HG03097 (cell line): ENCODE measurements around the gene GRIK4.

Experiments used
- ATAC-seq: cut with Tn5 transposase; IDR thresholded peaks from one replicate; pipeline ENCODE4 v1.9.1; 2021; ENCODE audit not compliant: unreplicated experiment, low FRiP score

Gene GRIK4

DNA sequence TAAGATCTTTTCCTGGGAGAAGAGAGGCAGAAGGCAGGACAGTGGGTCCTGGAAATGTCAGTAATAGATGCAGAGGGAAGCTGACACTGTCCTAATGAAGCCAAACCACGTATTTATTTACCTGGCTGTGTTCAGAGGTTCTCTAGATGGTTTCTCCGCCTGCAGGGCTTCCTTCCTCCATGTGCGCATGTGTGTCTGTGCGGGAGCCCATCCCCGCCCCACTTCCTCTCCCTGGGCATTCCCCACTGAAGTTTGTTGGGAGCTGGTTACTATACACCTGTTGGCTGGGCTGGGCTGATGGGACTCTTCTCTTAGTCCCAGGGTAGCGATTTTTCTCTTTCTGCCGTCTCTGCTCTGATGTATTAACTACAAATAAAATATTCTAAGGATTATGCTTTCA, 307.5 kb downstream of the GRIK4 start:
- ATAC-seq: no peak

DNA sequence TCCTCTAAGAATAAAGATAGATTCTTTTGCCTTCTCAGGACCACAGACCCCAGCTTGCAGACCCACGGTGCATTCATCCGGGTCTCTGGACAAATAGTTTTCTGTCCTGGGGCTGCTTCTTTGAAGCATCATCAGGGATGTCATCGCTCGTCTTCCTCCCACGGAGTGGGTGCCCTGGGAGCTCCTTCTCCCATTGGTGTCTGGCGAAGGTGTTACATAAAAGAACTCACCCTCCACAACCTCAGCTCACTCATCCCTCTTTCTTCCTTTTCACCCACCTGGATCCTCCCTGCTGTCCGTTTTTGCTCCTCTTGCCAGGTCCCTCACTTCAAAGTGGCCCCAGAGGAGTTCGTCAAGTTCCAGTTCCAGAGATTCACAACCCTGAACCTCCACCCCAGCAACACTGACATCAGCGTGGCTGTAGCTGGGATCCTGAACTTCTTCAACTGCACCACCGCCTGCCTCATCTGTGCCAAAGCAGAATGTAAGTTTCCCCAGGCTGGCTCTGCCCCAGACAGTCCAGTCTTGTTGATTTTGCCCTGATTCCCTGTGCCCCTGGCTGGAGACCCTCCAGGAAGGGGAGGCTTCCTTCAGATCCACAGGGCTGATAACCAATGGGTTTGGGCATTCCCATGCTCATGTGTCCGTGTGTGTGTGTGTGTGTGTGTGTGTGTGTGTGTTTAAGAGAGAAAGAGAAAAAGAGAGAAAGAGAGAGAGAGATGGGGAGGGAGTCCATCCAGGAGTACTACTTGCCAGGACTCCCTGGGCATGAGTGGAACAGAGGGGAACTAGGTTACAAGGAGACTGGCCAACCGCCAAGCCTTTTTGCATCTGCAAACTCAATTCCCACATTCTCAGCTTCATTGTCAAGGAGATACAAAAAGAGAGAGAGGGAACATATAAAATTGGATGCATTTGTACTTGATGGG, 308.2 kb downstream of the GRIK4 start:
- no peak for ATAC-seq

GRCh38 chr11:120823159-120823558, 311.6 kb downstream of the GRIK4 start:
- ATAC-seq: no peak

GRCh38 chr11:120824242-120824641, 312.7 kb downstream of the GRIK4 start:
- no peak for ATAC-seq

- ATAC-seq: no peak
These were observed 315.6 kb downstream of the GRIK4 start for GRCh38 chr11:120827198-120827597.

GRCh38 chr11:120827820-120828219, 316.3 kb downstream of the GRIK4 start:
- no peak for ATAC-seq

DNA sequence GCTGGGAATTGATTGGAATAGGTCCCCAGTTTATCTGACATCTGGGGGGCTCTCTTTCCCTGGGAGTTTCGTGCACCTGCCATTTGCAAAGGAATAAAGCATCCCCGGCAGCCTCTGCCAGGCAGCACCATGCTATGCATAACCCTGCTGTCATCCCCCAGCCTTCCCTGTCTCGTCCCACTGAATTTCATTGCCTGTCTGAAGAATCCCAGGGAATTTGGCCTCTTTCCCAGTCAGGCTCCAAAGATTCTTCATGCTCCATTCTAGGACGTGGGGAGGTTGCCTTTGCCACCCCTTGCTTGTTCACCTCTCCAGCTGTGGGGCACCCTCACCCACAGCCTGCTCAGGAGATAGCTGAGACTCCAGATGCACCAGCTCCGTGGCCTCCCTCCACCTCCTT, 317.3 kb downstream of the GRIK4 start:
- no peak for ATAC-seq

DNA sequence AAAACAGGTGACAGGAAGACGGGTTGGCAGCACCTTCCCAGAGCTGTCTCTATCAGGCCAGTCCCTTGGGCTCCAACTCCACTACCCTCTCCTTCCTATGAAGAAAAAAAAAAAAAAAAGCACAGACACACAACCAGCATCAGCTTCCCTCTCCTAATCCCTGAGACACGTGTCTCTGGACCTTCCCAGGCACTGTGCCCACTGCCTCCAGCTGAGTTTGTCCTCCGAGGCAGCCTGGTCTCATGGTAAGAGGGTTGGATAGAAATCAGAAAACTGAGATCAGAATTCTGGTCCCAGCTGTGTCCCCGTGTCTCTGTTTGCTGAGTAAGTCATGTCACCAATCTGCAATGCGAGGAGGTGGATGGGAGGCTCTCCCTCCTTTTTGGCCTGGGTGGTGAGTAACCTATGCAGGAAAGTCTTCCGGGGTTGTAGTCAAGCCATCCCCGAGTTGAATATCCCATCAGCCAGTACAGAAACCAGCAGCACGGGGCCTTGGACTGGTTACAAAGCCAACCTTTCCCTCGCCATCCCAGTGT, 318.6 kb downstream of the GRIK4 start:
- no peak for ATAC-seq

GRCh38 chr11:120832481-120833238, 321.1 kb downstream of the GRIK4 start:
- ATAC-seq: no peak

DNA sequence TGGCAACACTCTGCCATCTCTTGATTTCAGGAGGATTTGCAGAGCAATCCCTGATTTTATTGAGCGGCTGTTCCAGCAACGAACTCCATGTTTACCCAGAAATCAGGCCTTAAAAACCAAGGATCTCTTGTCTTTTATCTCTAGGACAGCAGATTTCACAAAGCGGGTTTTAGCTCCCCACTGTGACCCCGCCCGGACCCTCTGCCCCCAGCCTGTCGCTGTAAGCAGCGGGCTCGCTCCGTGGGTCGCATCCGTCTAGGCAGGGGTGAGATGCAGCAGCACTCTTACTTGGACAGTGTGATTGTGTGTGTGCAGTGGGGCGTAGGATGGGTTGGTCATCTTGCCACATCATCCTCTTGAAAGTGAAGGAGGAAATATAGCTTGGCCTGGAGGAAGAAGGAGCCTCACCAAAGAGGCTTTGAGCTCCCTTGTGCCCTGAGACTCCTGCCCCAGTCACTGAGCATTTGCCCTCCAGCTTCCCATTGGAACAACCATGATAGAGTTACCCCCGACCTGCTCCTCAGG, 323.2 kb downstream of the GRIK4 start:
- ATAC-seq: no peak

DNA sequence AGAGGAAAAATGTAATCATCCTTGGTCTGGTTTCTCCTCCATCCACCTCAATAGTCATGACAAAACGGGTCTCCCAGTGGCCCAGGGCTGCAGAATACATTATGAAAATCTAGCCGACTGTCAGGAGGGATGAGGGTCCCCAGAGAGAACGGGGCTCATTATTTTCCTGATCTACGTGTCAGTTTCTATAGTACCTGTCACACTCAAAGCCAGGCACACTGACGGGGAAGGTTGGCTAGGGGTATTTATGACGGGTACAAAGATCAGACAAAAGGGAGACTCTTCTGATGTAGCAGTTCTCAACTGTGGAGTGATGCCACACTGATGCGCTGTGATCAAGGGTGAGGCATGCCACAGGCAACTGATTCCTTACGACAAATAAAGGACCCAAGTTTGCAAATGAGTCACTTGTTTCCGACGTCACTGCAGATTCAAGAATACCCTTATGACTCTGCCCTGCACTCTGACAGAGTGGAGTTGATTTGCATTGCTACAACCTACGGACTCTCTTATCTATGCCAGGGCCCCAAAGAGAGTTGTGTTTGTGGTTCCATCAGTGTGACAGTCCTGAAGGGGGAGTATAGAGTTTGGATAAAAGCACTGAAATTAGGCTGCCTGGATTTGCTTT, 324.2 kb downstream of the GRIK4 start:
- ATAC-seq: no peak

DNA sequence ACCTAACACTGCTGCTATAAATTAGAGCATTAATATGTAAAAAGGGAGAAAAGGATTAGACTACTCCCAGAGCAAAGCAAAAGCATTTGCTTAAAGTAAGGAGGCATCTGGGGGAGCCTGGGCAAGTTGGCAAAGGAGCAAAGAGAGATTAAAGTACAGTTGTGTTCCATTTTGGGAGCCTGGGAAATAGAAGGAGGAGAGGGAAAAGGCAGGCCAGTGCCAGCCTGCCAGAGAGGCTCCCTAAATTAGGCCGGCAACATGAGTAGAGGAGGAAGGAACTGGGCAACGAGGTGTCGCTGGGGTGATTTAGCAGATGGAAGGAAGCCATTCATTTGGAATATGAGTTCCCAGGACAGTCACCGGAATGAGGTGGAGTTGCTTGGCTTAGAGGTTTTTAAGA, 326.1 kb downstream of the GRIK4 start:
- ATAC-seq: no peak

DNA sequence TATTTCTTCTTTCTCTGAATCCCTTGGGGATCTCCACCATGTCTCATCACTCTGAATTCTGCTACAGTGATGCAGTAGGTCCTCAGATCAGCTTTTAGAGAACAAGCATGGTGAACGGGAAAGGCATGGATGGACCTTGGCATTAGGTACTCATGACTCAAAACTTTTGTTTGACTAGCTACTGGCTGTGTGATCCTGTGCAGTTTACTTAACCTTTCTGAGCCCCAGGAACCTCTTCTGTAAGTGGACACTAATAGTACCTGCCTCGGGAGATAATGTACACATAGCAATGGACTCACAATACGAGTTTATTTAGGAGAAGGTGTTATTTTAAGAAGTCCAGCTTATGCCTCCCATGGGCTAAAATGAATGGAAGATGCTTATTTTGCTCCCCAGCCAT, 327.7 kb downstream of the GRIK4 start:
- no peak for ATAC-seq

GRCh38 chr11:120839846-120840402, 328.4 kb downstream of the GRIK4 start:
- no peak for ATAC-seq

DNA sequence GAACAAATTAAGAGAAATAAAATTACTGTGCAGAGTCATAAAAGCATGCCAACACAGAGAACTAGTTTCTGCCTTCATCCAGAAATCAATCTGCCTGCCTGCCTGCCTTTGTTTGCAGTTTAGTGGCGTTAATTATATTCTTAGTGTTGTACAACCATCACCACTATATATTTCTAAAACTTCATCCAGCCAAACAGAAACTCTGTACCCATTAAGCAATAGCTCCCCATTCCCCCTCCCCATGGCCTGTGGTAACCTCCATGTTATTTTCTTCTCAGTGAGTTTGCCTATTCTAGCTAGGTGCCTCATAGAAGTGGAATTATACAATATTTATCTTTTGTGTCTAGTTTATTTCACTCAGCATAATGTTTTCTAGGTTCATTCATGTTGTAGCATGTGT, 329.1 kb downstream of the GRIK4 start:
- no peak for ATAC-seq

GRCh38 chr11:120841074-120841473, 329.5 kb downstream of the GRIK4 start:
- ATAC-seq: no peak

DNA sequence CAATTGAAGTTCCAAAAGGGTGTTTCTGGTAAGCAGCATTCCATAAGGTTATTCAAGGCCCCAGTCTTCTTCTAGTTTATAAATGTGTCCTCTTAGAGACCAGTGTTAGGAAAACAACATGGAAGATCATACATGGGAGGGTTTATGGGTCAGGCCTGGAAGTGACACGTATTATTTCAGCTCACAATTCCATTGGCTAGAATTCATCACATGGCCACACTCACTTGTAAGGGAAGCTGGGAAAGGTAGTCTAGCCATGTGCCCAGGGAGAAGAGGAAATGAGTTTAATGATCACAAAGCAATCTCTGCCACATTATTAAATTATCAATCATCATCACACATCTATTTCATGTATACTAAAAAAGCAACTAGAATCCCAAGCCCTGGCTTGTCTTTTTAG, 330.6 kb downstream of the GRIK4 start:
- ATAC-seq: no peak

- no peak for ATAC-seq
These were observed 341.9 kb downstream of the GRIK4 start for GRCh38 chr11:120853435-120853834.

DNA sequence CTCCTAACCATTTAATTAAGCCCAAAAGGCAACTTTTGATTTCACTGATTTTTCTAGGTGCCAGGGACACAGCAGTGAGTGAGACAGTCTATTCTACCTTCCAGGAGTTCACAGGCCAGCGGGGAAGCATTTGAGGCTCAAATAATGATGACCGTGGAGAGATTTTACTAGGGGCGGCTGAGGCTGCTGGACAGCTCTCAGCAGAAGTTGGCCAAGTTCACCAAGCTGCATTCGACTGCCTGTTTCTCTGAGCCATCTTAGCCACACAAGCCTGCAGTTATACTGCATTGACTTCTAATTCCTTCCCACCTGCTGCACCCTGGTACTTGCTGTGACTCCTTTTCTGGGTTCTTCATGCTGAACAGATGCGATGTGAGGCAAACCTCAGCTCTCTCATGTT, 343.4 kb downstream of the GRIK4 start:
- ATAC-seq: no peak

DNA sequence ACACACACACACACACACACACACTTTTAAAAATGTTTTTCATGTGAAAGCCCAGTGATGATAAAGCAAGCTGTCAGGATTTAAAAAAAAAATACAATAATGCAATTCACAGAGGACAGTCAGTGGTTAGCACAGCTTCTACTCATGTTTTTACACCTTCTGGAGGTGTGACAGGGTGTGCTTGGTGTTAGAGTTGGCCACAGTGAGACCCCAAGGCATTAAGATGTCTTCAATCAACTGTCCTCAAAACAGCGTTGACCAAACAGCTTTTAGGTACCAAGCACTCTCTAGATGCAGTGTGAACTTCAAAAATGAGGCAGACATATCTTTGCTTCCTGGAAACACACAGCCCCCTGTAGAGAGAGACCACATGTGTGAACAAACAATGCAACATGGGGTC, 346.0 kb downstream of the GRIK4 start:
- no peak for ATAC-seq

DNA sequence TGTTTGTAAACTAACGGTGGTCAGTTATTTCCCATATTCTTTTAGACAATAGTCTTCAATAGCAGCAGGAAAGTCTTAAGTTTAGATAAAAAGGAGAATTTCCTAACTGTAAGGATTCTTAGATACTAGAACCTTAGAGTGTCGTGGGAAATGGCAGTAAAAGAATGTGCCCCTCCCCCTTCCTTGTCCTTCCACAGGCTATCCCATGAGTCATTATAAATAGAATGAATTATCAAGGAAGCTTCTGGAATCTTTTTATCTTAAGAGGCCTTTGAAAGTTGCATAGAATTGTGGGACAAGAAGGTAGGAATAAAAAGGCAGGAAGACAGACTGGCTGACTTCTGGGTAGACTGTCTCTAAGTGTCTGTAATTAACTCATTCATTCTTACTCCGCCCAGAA, 347.2 kb downstream of the GRIK4 start:
- no peak for ATAC-seq
